ENCODE measurements around the gene GARIN5B. TPM values are rescaled to one million over a fixed set of nuclear protein-coding genes. Genes with fewer than 3 reads are reported as not detected.

Gene GARIN5B
- polyA plus RNA-seq, 1 of the 3 experiments (the other 2 are of a cell fraction), result not detected

DNA sequence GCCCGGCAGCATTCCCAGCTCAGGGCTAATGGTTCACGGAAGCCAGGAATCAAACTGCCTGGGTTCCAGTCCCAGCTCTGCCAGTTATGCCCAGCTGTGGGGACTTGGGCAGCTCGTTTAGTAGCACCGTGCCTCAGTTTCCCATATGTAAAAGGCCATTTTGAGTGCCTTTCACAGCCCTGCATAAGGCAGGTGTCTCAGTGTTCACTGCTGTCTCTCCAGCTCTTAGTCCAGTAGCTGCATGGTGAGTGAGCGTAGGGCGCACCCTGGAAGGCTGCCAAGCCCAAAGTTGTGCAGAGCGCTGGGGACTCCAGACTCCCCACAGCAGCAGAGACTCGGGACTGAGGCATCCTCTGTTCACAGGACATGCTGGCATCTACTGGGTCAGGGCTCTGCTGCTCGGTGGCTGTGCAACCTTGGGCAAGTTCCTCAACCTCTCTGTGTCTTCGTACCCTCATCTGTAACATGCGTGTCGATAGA, 28.2 kb upstream of the GARIN5B start:
- no peak overlapping the region for H2AFZ ChIP-seq (ENCODE audit: low read depth)
- H3F3A ChIP-seq (replicated peaks; ENCODE audit: insufficient read depth), result peaks cover 42% of the 10 kb centered on the region
- H3K4me3 ChIP-seq (ENCODE audit: low read depth in 2 of 2, low read length in 1 of 2), result no peak overlapping the region
- CTCF ChIA-PET, result interaction anchor here (0.9 to 5.3 kb wide), 6 partner anchors 12 to 250 kb away, joined by 3 to 22 read pairs (median 4); no protein-coding TSS in a partner anchor
- no peak overlapping the region for H3K9ac ChIP-seq
- peaks cover 43% of the 10 kb centered on the region for H3K79me2 ChIP-seq (ENCODE audit: insufficient read depth)
- H3K27me3 ChIP-seq (ENCODE audit: insufficient read depth), result no peaks in the 10 kb centered on the region
- H3K27ac ChIP-seq (ENCODE audit: low read depth in 2 of 2, low read length in 1 of 2), result no peak overlapping the region
- H3K4me1 ChIP-seq (ENCODE audit: control insufficient read depth in 1 of 2, insufficient read depth in 2 of 2, low read depth in 1 of 2, low read length in 1 of 2), result peaks cover 19 to 42% of the 10 kb centered on the region in 2 experiments; a peak in 3 of 4 replicates
- H3K9me2 ChIP-seq, result no peaks in the 10 kb centered on the region
- WGBS (ENCODE audit: low lambda C conversion rate), result 86% methylated on average over 11 of the region's 12 CpGs
- H3K4me2 ChIP-seq, result no peak overlapping the region
- no peaks in the 10 kb centered on the region for H3K9me3 ChIP-seq
- H4K20me1 ChIP-seq (ENCODE audit: insufficient read depth), result peaks cover 62% of the 10 kb centered on the region
- H3K36me3 ChIP-seq (replicated peaks in 1 of 2; ENCODE audit: control insufficient read depth in 1 of 2, insufficient read depth in 2 of 2, low read length in 1 of 2), result peaks cover 42 to 43% of the 10 kb centered on the region in 2 experiments
- no peak for TF ChIP-seq USF2 (IDR thresholded peaks at IDR 0.05; ENCODE audit: borderline replicate concordance, low read depth, low read length)
- no peak for TF ChIP-seq RXRA (IDR thresholded peaks at IDR 0.05; ENCODE audit: borderline replicate concordance, low read depth)
- TF ChIP-seq POLR2AphosphoS5 (IDR thresholded peaks at IDR 0.05; ENCODE audit: low read depth, low read length), result peak; percentile 21
- TF ChIP-seq MAX (IDR thresholded peaks at IDR 0.05; ENCODE audit: low read depth), result no peak
- peak; percentile 33 for DNase-seq
- POLR2A ChIA-PET, result interaction anchor here (1.6 to 4.5 kb wide), 2 partner anchors 9 to 16 kb away, joined by 8 to 33 read pairs; partner anchors contain the start of gene UBE2S

DNA sequence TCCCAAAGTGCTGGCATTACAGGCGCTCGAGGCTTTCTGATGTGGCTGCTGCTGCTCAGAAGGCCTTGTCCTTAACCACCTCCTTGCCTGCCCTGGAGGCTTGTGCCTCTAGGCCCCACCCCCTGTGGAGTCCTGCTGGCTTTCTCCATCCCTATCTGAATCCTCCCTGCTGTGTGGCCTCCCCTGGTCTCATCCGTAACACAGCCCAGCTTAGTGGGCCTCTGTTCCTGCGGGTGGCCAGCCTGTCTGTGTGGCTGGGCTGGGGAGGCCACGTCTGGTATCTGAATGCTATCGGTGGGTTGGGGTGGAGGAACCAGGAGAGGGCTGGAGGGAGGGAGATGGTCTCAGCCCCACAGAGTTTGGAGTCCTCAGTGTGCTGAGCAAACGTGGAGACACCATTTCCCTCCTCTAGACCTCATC, 27.4 kb upstream of the GARIN5B start:
- DNase-seq, result no peak
- Histone ChIP-seq H3K27ac (ENCODE audit: low read depth in 2 of 2, low read length in 1 of 2) (peak overlapping the region in 1 of 2 experiments; percentile 11; a peak in 1 of 4 replicates), H3F3A (replicated peaks; ENCODE audit: insufficient read depth) (peaks cover 37% of the 10 kb centered on the region), H3K4me2 (0 out of 2 replicates have a peak overlapping the region, but pooled peaks have one; percentile 100), H3K9me3 (no peaks in the 10 kb centered on the region), H3K9me2 (no peaks in the 10 kb centered on the region), H3K79me2 (ENCODE audit: insufficient read depth) (peaks cover 48% of the 10 kb centered on the region), H3K9ac (no peak overlapping the region), H3K4me3 (ENCODE audit: low read depth in 2 of 2, low read length in 1 of 2) (no peak overlapping the region), H4K20me1 (ENCODE audit: insufficient read depth) (peaks cover 65% of the 10 kb centered on the region), H3K27me3 (ENCODE audit: insufficient read depth) (no peaks in the 10 kb centered on the region), H3K4me1 (ENCODE audit: control insufficient read depth in 1 of 2, insufficient read depth in 2 of 2, low read depth in 1 of 2, low read length in 1 of 2) (peaks cover 19 to 42% of the 10 kb centered on the region in 2 experiments; a peak in 3 of 4 replicates), H2AFZ (ENCODE audit: low read depth) (no peak overlapping the region), H3K36me3 (replicated peaks in 1 of 2; ENCODE audit: control insufficient read depth in 1 of 2, insufficient read depth in 2 of 2, low read length in 1 of 2) (peaks cover 43 to 45% of the 10 kb centered on the region in 2 experiments)
- ChIA-PET POLR2A (interaction anchor here (0.5 to 4.5 kb wide), 4 partner anchors 9 to 163 kb away, joined by 3 to 33 read pairs (median 6); partner anchors contain the start of gene UBE2S), CTCF (interaction anchor here (0.7 to 5.3 kb wide), 8 partner anchors 13 to 249 kb away, joined by 3 to 22 read pairs (median 4); no protein-coding TSS in a partner anchor)
- WGBS (ENCODE audit: low lambda C conversion rate), result 86% methylated on average over 7 of the region's 7 CpGs
- TF ChIP-seq RFX5 (IDR thresholded peaks at IDR 0.05; ENCODE audit: low read length), result no peak
- TF ChIP-seq RXRA (IDR thresholded peaks at IDR 0.05; ENCODE audit: borderline replicate concordance, low read depth), result no peak
- no peak for TF ChIP-seq GABPA (IDR thresholded peaks at IDR 0.05; ENCODE audit: low read depth)
- TF ChIP-seq ELF1 (IDR thresholded peaks at IDR 0.05), result no peak
- TF ChIP-seq PBX3 (IDR thresholded peaks at IDR 0.05), result no peak
- no peak for TF ChIP-seq USF1 (IDR thresholded peaks at IDR 0.05; ENCODE audit: borderline replicate concordance, low read depth)
- no peak for TF ChIP-seq MEF2A (IDR thresholded peaks at IDR 0.05; ENCODE audit: borderline replicate concordance, low read depth)
- no peak for TF ChIP-seq ZBTB33 (IDR thresholded peaks at IDR 0.05; ENCODE audit: borderline replicate concordance, low read depth)
- no peak for TF ChIP-seq TCF12 (IDR thresholded peaks at IDR 0.05)
- TF ChIP-seq REST (IDR thresholded peaks at IDR 0.05; ENCODE audit: low read depth, low read length), result no peak
- TF ChIP-seq IRF3 (IDR thresholded peaks at IDR 0.05; ENCODE audit: low read depth, low read length), result no peak
- no peak for TF ChIP-seq TEAD4 (IDR thresholded peaks at IDR 0.05; ENCODE audit: borderline replicate concordance, insufficient read depth)
- TF ChIP-seq MAX (IDR thresholded peaks at IDR 0.05; ENCODE audit: low read depth), result no peak
